WERI-Rb-1 (cell line): Measurements from ENCODE around the gene SPINT4.
"Not testable (repeated sequence)": the region's sequence is repeated elsewhere in the genome, so short reads cannot be mapped to it uniquely, and the experiment has no call there.

Source experiments
- DNase-seq: peaks from one replicate; pipeline ENCODE4 v3.0.0-alpha.2; 2020
- H3K27ac ChIP-seq: fragments of 250-450 bp; sonication (Bioruptor Pico); 2 replicates; pipeline ENCODE4 v1.5.1; 2020; ENCODE audit warnings: mild to moderate bottlenecking, moderate library complexity
- H3K27me3 ChIP-seq: fragments of 250-450 bp; sonication (Bioruptor Pico); 2 replicates; pipeline ENCODE4 v1.5.1; 2021; ENCODE audit warnings: mild to moderate bottlenecking, low read depth, moderate library complexity; ENCODE audit not compliant: insufficient read depth, severe bottlenecking
- H3K36me3 ChIP-seq: fragments of 250-450 bp; sonication (Bioruptor Pico); 2 replicates; pipeline ENCODE4 v1.5.1; 2020; ENCODE audit warnings: mild to moderate bottlenecking, moderate library complexity
- H3K4me3 ChIP-seq: 2 replicates; pipeline ENCODE4 v1.5.1; 2011; ENCODE audit warnings: low read depth, mild to moderate bottlenecking, control low read depth, low read length
- H3K9me3 ChIP-seq: fragments of 250-450 bp; sonication (Bioruptor Pico); 2 replicates; pipeline ENCODE4 v1.5.1; 2021; ENCODE audit warnings: mild to moderate bottlenecking, moderate library complexity; ENCODE audit not compliant: severe bottlenecking
- TF ChIP-seq, protein P1 (sequence below): IDR thresholded peaks from 2 replicates; pipeline ENCODE4 v1.5.1; 2011; ENCODE audit warnings: low read depth, mild to moderate bottlenecking, control low read depth, inconsistent platforms, low read length

SPINT4 gene

GRCh38 chr20:45752746-45753145 is 30.6 kb downstream of the SPINT4 start:
- no peak overlapping the region for H3K4me3 ChIP-seq
- no peaks in the 10 kb centered on the region for H3K36me3 ChIP-seq
- no peak overlapping the region for H3K27ac ChIP-seq
- DNase-seq = no peak
- H3K9me3 ChIP-seq = peaks cover 3% of the 10 kb centered on the region
- H3K27me3 ChIP-seq = peaks cover 5% of the 10 kb centered on the region
- TF ChIP-seq, protein P1, sequence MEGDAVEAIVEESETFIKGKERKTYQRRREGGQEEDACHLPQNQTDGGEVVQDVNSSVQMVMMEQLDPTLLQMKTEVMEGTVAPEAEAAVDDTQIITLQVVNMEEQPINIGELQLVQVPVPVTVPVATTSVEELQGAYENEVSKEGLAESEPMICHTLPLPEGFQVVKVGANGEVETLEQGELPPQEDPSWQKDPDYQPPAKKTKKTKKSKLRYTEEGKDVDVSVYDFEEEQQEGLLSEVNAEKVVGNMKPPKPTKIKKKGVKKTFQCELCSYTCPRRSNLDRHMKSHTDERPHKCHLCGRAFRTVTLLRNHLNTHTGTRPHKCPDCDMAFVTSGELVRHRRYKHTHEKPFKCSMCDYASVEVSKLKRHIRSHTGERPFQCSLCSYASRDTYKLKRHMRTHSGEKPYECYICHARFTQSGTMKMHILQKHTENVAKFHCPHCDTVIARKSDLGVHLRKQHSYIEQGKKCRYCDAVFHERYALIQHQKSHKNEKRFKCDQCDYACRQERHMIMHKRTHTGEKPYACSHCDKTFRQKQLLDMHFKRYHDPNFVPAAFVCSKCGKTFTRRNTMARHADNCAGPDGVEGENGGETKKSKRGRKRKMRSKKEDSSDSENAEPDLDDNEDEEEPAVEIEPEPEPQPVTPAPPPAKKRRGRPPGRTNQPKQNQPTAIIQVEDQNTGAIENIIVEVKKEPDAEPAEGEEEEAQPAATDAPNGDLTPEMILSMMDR = no peak

DNA sequence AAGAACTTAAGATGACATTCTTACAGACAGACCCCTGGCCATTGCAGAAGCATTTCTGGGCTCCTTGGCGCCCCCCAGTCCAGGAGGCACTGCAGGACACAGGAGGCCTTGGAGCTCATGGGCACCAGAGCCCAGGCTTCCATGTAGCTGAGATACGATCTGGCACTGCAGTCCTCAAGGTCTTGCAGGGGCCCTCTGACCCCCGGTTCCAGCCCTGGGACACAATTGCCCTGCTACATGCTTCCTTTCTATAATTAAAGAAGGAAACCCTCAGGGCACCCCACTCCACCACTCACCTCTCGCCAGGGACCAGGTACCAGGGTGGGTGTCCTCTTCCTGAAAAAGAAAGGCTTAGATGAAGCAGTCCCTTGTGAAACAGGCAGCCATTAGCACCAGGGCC is 35.9 kb downstream of the SPINT4 start:
- no peak overlapping the region for H3K27ac ChIP-seq
- no peak overlapping the region for H3K4me3 ChIP-seq
- no peak for DNase-seq
- TF ChIP-seq, protein P1 = no peak
- H3K9me3 ChIP-seq = peaks cover 3% of the 10 kb centered on the region
- H3K36me3 ChIP-seq = no peaks in the 10 kb centered on the region
- H3K27me3 ChIP-seq = peaks cover 12% of the 10 kb centered on the region

DNA sequence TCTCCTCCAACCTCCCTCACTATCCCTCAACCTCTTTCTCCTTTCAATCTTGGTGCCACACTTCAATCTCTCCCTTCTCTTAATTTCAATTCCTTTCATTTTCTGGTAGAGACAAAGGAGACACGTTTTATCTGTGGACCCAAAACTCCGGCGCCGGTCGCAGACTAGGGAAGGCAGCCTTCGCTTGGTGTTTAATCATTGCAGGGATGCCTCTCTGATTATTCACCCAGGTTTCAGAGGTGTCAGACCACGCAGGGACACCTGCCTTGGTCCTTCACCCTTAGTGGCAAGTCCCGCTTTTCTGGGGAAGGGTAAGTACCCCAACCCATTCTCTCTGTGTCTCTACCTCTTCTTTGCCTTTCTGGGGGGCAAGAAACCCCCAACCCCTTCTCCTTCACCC is 37.8 kb downstream of the SPINT4 start:
- peaks cover 15% of the 10 kb centered on the region for H3K27me3 ChIP-seq
- not testable (repeated sequence) for H3K9me3 ChIP-seq, H3K36me3 ChIP-seq, DNase-seq, H3K27ac ChIP-seq, H3K4me3 ChIP-seq

GRCh38 chr20:45761966-45762365 is 39.8 kb downstream of the SPINT4 start:
- not testable (repeated sequence) for H3K27ac ChIP-seq, H3K4me3 ChIP-seq, H3K9me3 ChIP-seq, H3K36me3 ChIP-seq
- peak; percentile 15 for DNase-seq
- H3K27me3 ChIP-seq = peaks cover 15% of the 10 kb centered on the region

DNA sequence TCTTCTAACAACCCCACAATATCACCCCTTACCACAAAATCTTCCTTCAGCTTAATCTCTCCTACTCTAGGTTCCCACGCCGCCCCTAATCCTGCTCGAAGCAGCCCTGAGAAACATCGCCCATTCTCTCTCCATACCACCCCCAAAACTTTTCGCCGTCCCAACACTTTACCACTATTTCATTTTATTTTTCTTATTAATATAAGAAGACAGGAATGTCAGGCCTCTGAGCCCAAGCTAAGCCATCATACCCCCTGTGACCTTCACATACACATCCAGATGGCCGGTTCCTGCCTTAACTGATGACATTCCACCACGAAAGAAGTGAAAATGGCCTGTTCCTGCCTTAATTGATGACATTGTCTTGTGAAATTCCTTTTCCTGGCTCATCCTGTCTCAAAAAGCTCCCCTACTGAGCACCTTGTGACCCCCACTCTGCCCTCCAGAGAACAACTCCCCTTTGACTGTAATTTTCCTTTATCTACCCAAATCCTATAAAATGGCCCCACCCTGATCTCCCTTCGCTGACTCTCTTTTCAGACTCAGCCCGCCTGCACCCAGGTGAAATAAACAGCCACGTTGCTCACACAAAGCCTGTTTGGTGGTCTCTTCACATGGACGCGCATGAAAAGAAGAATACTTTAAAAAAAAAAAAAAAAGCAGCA is 42.6 kb downstream of the SPINT4 start:
- H3K9me3 ChIP-seq, H3K4me3 ChIP-seq, H3K36me3 ChIP-seq, DNase-seq, H3K27ac ChIP-seq: not testable (repeated sequence)
- peaks cover 12% of the 10 kb centered on the region for H3K27me3 ChIP-seq

DNA sequence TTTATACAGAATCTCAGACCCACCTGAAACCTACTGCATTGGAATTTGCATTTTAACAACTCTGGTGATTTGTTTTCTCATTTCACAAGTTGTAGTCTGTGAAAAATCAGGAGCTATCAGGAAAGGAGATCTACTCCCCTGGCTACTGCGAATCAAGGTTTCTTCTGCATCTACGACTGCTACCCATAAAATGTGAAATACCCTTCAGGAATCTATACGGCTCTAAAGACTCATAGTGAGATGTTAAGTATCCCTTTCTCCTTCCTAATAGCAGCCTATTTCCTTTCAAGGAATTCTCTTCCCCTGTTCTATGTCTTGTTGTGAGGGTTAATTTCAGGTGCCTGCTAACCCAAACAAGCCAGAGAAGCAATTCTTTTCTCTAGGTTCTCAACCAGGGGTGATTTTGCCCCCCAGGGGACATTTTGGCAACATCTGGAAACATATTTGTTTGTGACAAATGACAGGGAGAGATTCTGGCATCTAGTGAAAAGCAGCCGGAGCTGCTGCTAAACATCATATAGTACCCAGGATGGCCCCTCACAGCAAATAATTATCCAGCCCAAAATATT is 43.2 kb downstream of the SPINT4 start:
- H3K36me3 ChIP-seq = no peaks in the 10 kb centered on the region
- no peaks in the 10 kb centered on the region for H3K9me3 ChIP-seq
- H3K27me3 ChIP-seq = peaks cover 12% of the 10 kb centered on the region
- no peak overlapping the region for H3K4me3 ChIP-seq
- DNase-seq = no peak
- no peak overlapping the region for H3K27ac ChIP-seq
- TF ChIP-seq, protein P1 = no peak

GRCh38 chr20:45765980-45766379 is 43.8 kb downstream of the SPINT4 start:
- no peak overlapping the region for H3K27ac ChIP-seq
- H3K27me3 ChIP-seq = peaks cover 12% of the 10 kb centered on the region
- H3K36me3 ChIP-seq = no peaks in the 10 kb centered on the region
- TF ChIP-seq, protein P1 = no peak
- H3K4me3 ChIP-seq = no peak overlapping the region
- no peaks in the 10 kb centered on the region for H3K9me3 ChIP-seq
- no peak for DNase-seq
